Caco-2 (cell line): ENCODE data around the gene RAD51B. TPM values are rescaled to one million over a fixed set of nuclear protein-coding genes. Genes with fewer than 3 reads are reported as not detected.

ENCODE experiments used
- BruUV-seq: library from RNA; stranded (reverse); fragments of 400-500 nt; replicated peaks from 2 replicates; lab custom pipeline; 2021; lab: Mats Ljungman, UMichigan
- CTCF ChIA-PET: fragments of 300-600 bp; sonication (Branson Sonifier 250); formaldehyde crosslinking; loops from one replicate; lab custom pipeline; 2022; ENCODE audit warnings: antibody characterized with exemption; lab: Charles Lee
- POLR2A ChIA-PET: fragments of 300-600 bp; sonication (Branson Sonifier 250); formaldehyde crosslinking; loops from one replicate; lab custom pipeline; 2022; ENCODE audit warnings: antibody characterized with exemption; lab: Charles Lee
- DNase-seq, 2 experiments: peaks; one replicate each; pipeline versions ENCODE4 v3.0.0 to v3.0.0-alpha.2; 2020 to 2022
- H3K27me3 ChIP-seq: replicated peaks from 2 replicates; pipeline ENCODE4 v1.6.0; 2011; ENCODE audit warnings: low read length; ENCODE audit not compliant: control insufficient read depth, insufficient read depth
- H3K36me3 ChIP-seq: 2 replicates; pipeline ENCODE4 v1.5.1; 2011; ENCODE audit warnings: low read length; ENCODE audit not compliant: control insufficient read depth, insufficient read depth
- H3K4me1 ChIP-seq: fragments of 250-450 bp; sonication (Bioruptor Pico); 2 replicates; pipeline ENCODE4 v1.5.1; 2020; ENCODE audit warnings: mild to moderate bottlenecking
- H3K4me3 ChIP-seq: 2 replicates; pipeline ENCODE4 v1.5.1; 2011; ENCODE audit warnings: low read depth, mild to moderate bottlenecking, control low read depth, low read length
- H3K9me3 ChIP-seq: fragments of 250-450 bp; sonication (Bioruptor Pico); 2 replicates; pipeline ENCODE4 v1.5.1; 2020; ENCODE audit warnings: mild to moderate bottlenecking, moderate library complexity
- H3K27ac Mint-ChIP-seq: one replicate; pipeline ENCODE4 v1.8.0; 2022; ENCODE audit warnings: mixed read lengths; ENCODE audit not compliant: unreplicated experiment
- H3K27me3 Mint-ChIP-seq: one replicate; pipeline ENCODE4 v1.8.0; 2022; ENCODE audit warnings: mixed read lengths; ENCODE audit not compliant: insufficient read depth, unreplicated experiment
- H3K36me3 Mint-ChIP-seq: one replicate; pipeline ENCODE4 v1.8.0; 2022; ENCODE audit warnings: mild to moderate bottlenecking, mixed read lengths; ENCODE audit not compliant: insufficient read depth, unreplicated experiment
- H3K4me1 Mint-ChIP-seq: one replicate; pipeline ENCODE4 v1.8.0; 2022; ENCODE audit warnings: low read depth, mixed read lengths; ENCODE audit not compliant: unreplicated experiment
- H3K4me3 Mint-ChIP-seq: one replicate; pipeline ENCODE4 v1.8.0; 2022; ENCODE audit warnings: mild to moderate bottlenecking, moderate library complexity, mixed read lengths; ENCODE audit not compliant: unreplicated experiment
- H3K9me3 Mint-ChIP-seq: one replicate; pipeline ENCODE4 v1.8.0; 2022; ENCODE audit warnings: mixed read lengths; ENCODE audit not compliant: unreplicated experiment
- intact Hi-C: fragments of 100-400 bp; cut with micrococcal nuclease; formaldehyde crosslinking; loops from one replicate; pipeline ENCODE4 v1.10.0; 2022; ENCODE audit not compliant: unreplicated experiment
- total RNA-seq: library from RNA; stranded (reverse); gene quantifications from 2 replicates; pipeline ENCODE4 v1.2.3, GENCODE V29; 2022
- TF ChIP-seq, protein P1 (sequence below), 2 experiments: fragments of 200-600 bp in 1 of 2; IDR thresholded peaks; 1 replicate in 1 of 2; 2 replicates in 1 of 2; pipeline versions ENCODE4 v1.5.1 to v1.8.0; 2011 to 2022; ENCODE audit warnings: antibody characterized with exemption in 1 of 2, control low read depth in 1 of 2, inconsistent platforms in 1 of 2, low read depth in 1 of 2, low read length in 1 of 2, mild to moderate bottlenecking in 1 of 2, moderate library complexity in 1 of 2; ENCODE audit not compliant: insufficient read depth in 1 of 2, severe bottlenecking in 1 of 2, unreplicated experiment in 1 of 2

RAD51B gene
- total RNA-seq, 1 experiment from 2014 or later, result 16.7 TPM

- H3K9me3 Mint-ChIP-seq, result peaks cover 25% of the 10 kb centered on the region
- no TSS peak for BruUV-seq
- no peak overlapping the region for H3K27ac Mint-ChIP-seq
- H3K27me3 ChIP-seq, result no peaks in the 10 kb centered on the region
- H3K27me3 Mint-ChIP-seq, result no peaks in the 10 kb centered on the region
- intact Hi-C loops, result no loop called here
- H3K9me3 ChIP-seq, result peaks cover 4% of the 10 kb centered on the region
- TF ChIP-seq, protein P1, sequence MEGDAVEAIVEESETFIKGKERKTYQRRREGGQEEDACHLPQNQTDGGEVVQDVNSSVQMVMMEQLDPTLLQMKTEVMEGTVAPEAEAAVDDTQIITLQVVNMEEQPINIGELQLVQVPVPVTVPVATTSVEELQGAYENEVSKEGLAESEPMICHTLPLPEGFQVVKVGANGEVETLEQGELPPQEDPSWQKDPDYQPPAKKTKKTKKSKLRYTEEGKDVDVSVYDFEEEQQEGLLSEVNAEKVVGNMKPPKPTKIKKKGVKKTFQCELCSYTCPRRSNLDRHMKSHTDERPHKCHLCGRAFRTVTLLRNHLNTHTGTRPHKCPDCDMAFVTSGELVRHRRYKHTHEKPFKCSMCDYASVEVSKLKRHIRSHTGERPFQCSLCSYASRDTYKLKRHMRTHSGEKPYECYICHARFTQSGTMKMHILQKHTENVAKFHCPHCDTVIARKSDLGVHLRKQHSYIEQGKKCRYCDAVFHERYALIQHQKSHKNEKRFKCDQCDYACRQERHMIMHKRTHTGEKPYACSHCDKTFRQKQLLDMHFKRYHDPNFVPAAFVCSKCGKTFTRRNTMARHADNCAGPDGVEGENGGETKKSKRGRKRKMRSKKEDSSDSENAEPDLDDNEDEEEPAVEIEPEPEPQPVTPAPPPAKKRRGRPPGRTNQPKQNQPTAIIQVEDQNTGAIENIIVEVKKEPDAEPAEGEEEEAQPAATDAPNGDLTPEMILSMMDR (IDR thresholded peaks at IDR 0.05; ENCODE audit: insufficient read depth in 1 of 2, low read depth in 1 of 2, low read length in 1 of 2, severe bottlenecking in 1 of 2, unreplicated experiment in 1 of 2), result no peak
- ChIA-PET CTCF (no interaction called here), POLR2A (no interaction called here)
- H3K4me3 Mint-ChIP-seq, result no peak overlapping the region
- DNase-seq, result no peak
- no peak overlapping the region for H3K4me3 ChIP-seq
- H3K36me3 ChIP-seq, result no peaks in the 10 kb centered on the region
- H3K36me3 Mint-ChIP-seq, result no peaks in the 10 kb centered on the region
- H3K4me1 ChIP-seq, result peaks cover 11% of the 10 kb centered on the region
- H3K4me1 Mint-ChIP-seq, result peaks cover 13% of the 10 kb centered on the region
These were observed 327.7 kb downstream of the RAD51B start for GRCh38 chr14:68147303-68147702.

GRCh38 chr14:68148276-68148675 lies 328.7 kb downstream of the RAD51B start:
- intact Hi-C loops, result no loop called here
- Mint-ChIP-seq H3K4me3 (no peak overlapping the region), H3K9me3 (peaks cover 35% of the 10 kb centered on the region), H3K27me3 (no peaks in the 10 kb centered on the region), H3K27ac (no peak overlapping the region), H3K36me3 (no peaks in the 10 kb centered on the region), H3K4me1 (peaks cover 13% of the 10 kb centered on the region)
- no peak overlapping the region for H3K4me3 ChIP-seq
- no peak for DNase-seq
- peaks cover 9% of the 10 kb centered on the region for H3K9me3 ChIP-seq
- no TSS peak for BruUV-seq
- no peaks in the 10 kb centered on the region for H3K27me3 ChIP-seq
- POLR2A ChIA-PET, result interaction anchor here (0.6 kb wide), 1 partner anchor 274 kb away, joined by 10 read pairs; no protein-coding TSS in a partner anchor
- peaks cover 10% of the 10 kb centered on the region; the same call in 1 of the 2 replicates for H3K4me1 ChIP-seq
- CTCF ChIA-PET, result no interaction called here
- H3K36me3 ChIP-seq, result no peaks in the 10 kb centered on the region
- TF ChIP-seq, protein P1 (IDR thresholded peaks at IDR 0.05; ENCODE audit: insufficient read depth in 1 of 2, low read depth in 1 of 2, low read length in 1 of 2, severe bottlenecking in 1 of 2, unreplicated experiment in 1 of 2), result no peak

DNA sequence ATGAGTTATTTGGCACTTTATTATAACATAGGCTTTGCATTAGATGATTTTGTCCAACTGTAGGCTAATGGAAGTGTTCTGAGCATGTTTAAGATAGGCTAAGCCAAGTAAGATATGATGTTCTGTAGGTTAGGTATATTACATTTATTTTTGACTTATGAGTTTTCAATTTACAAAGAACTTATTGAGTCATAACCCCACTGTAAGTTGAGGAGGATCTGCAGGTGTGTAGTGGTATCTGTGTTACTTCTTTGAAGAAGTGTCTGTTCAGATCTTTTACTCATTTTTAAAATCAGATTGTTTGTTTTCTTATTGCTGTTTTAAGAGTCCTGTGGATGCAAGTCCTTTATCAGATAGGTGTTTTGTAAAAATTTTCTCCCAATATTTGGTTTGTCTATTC lies 329.2 kb downstream of the RAD51B start:
- Mint-ChIP-seq H3K27ac (no peak overlapping the region), H3K27me3 (no peaks in the 10 kb centered on the region), H3K4me3 (no peak overlapping the region), H3K9me3 (peaks cover 36% of the 10 kb centered on the region), H3K4me1 (peaks cover 10% of the 10 kb centered on the region), H3K36me3 (no peaks in the 10 kb centered on the region)
- DNase-seq, result no peak
- Histone ChIP-seq H3K4me1 (peaks cover 7% of the 10 kb centered on the region; the same call in 1 of the 2 replicates), H3K27me3 (no peaks in the 10 kb centered on the region), H3K36me3 (no peaks in the 10 kb centered on the region), H3K4me3 (no peak overlapping the region), H3K9me3 (peaks cover 10% of the 10 kb centered on the region)
- CTCF ChIA-PET, result no interaction called here
- intact Hi-C loops, result no loop called here
- POLR2A ChIA-PET, result no interaction called here
- BruUV-seq, result no TSS peak
- TF ChIP-seq, protein P1 (IDR thresholded peaks at IDR 0.05; ENCODE audit: insufficient read depth in 1 of 2, low read depth in 1 of 2, low read length in 1 of 2, severe bottlenecking in 1 of 2, unreplicated experiment in 1 of 2), result no peak
